ENCODE results near the gene DNAJC2.
A peak's percentile ranks its signal among the peaks of the same experiment; 100 is the strongest.

DNAJC2 gene

GRCh38 chr7:103343332-103343731, 1.2 kb downstream of the DNAJC2 start:
- DNase-seq (ENCODE audit: low read depth), result no peak
- peak overlapping the region; percentile 71 for H3K4me3 ChIP-seq (ENCODE audit: control insufficient read depth, low read depth, low read length)
- TF ChIP-seq CTCF (IDR thresholded peaks at IDR 0.05; ENCODE audit: control insufficient read depth, insufficient read depth, low read depth, low read length, missing control alignments), result no peak

GRCh38 chr7:103341466-103341865, 3.1 kb downstream of the DNAJC2 start:
- no peak for TF ChIP-seq CTCF (IDR thresholded peaks at IDR 0.05; ENCODE audit: control insufficient read depth, insufficient read depth, low read depth, low read length, missing control alignments)
- no peak for DNase-seq (ENCODE audit: low read depth)
- no peak overlapping the region for H3K4me3 ChIP-seq (ENCODE audit: control insufficient read depth, low read depth, low read length)

- H3K4me3 ChIP-seq (ENCODE audit: control insufficient read depth, low read depth, low read length), result no peak overlapping the region
- no peak for DNase-seq (ENCODE audit: low read depth)
- no peak for TF ChIP-seq CTCF (IDR thresholded peaks at IDR 0.05; ENCODE audit: control insufficient read depth, insufficient read depth, low read depth, low read length, missing control alignments)
Measured at GRCh38 chr7:103338864-103339263, 5.7 kb downstream of the DNAJC2 start.

GRCh38 chr7:103336761-103337160, 7.8 kb downstream of the DNAJC2 start:
- DNase-seq (ENCODE audit: low read depth), result no peak
- TF ChIP-seq CTCF (IDR thresholded peaks at IDR 0.05; ENCODE audit: control insufficient read depth, insufficient read depth, low read depth, low read length, missing control alignments), result no peak
- no peak overlapping the region for H3K4me3 ChIP-seq (ENCODE audit: control insufficient read depth, low read depth, low read length)

- no peak overlapping the region for H3K4me3 ChIP-seq (ENCODE audit: control insufficient read depth, low read depth, low read length)
- no peak for TF ChIP-seq CTCF (IDR thresholded peaks at IDR 0.05; ENCODE audit: control insufficient read depth, insufficient read depth, low read depth, low read length, missing control alignments)
- no peak for DNase-seq (ENCODE audit: low read depth)
Measured at GRCh38 chr7:103325744-103326143, 18.8 kb downstream of the DNAJC2 start.

GRCh38 chr7:103317009-103317408, 27.6 kb downstream of the DNAJC2 start:
- no peak overlapping the region for H3K4me3 ChIP-seq (ENCODE audit: control insufficient read depth, low read depth, low read length)
- TF ChIP-seq CTCF (IDR thresholded peaks at IDR 0.05; ENCODE audit: control insufficient read depth, insufficient read depth, low read depth, low read length, missing control alignments), result no peak
- no peak for DNase-seq (ENCODE audit: low read depth)

- no peak for DNase-seq (ENCODE audit: low read depth)
- H3K4me3 ChIP-seq (ENCODE audit: control insufficient read depth, low read depth, low read length), result no peak overlapping the region
- no peak for TF ChIP-seq CTCF (IDR thresholded peaks at IDR 0.05; ENCODE audit: control insufficient read depth, insufficient read depth, low read depth, low read length, missing control alignments)
Measured at GRCh38 chr7:103316380-103316941, 28.1 kb downstream of the DNAJC2 start.
